Glomerular visceral epithelial cell (primary cell): ENCODE data around the gene COLQ.

Source experiments
- DNase-seq: peaks from one replicate; pipeline ENCODE4 v3.0.0-alpha.2; 2016; ENCODE audit errors: extremely low spot score

The COLQ gene

GRCh38 chr3:15454965-15455364, 66.5 kb downstream of the COLQ start:
- DNase-seq, result no peak

GRCh38 chr3:15453991-15454625, 67.4 kb downstream of the COLQ start:
- no peak for DNase-seq

DNA sequence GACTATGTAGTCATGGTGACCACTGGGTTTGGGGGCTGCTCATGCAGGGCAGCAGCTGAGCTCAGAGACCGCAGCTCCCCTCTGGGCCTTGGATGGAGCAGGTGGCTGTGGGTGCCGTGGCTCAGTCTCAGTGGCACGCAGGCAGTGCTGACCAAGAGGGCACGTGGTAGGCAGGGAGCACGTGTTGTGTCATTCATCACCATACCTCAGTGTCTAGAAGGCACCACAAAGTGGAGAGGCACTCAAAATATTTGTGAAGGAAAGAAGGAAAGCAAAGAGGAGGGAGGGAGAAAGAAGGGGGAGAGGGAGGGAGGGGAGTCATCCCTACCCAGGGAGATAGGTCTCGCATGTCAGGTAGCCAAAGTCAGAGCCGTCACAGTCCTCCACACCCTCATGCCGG, 68.0 kb downstream of the COLQ start:
- DNase-seq, result no peak

GRCh38 chr3:15452961-15453360, 68.5 kb downstream of the COLQ start:
- no peak for DNase-seq

GRCh38 chr3:15452156-15452555, 69.3 kb downstream of the COLQ start:
- no peak for DNase-seq

DNA sequence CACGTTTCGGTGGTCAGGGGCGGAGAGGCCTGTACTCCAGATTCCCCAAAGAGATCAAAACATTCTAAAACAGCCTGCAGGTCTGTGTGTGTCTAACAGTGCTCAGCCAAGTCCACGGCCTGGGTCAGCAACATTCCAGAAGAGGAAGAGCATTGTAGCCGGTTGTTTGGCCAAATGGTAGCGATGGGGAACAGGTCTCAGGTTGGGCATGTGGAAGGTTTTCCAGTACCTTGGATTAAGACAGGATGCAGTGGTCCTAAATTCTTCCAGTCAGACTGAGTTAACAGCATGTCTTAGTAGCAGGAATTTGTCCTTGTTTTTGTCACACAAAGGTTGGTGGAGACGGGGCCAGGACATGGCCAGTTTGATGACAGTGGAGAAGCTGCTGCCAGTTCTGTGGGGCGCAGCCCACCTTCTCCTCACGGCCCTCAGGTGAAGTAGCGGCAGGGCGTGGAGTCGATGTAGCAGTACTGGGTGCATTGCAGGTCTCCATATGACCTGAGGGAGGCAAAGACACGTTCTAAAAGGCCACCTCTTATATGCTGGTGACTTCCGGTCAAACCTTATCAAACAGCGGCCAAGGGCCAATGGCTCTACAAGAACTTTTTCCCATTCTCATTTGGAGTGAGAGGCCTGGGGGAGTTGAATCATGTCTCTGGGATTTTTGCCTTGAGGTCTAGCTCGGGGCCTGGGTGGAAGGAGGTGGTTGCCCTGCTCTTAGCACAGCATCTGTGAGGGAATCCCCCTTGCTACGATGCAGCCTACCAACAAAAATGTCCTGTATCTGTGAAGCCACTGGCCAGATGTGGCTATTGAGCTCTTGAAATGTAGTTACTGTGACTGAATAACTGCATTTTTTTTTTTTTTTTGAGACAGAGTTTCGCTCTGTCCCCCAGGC, 70.0 kb downstream of the COLQ start:
- DNase-seq, result no peak

DNA sequence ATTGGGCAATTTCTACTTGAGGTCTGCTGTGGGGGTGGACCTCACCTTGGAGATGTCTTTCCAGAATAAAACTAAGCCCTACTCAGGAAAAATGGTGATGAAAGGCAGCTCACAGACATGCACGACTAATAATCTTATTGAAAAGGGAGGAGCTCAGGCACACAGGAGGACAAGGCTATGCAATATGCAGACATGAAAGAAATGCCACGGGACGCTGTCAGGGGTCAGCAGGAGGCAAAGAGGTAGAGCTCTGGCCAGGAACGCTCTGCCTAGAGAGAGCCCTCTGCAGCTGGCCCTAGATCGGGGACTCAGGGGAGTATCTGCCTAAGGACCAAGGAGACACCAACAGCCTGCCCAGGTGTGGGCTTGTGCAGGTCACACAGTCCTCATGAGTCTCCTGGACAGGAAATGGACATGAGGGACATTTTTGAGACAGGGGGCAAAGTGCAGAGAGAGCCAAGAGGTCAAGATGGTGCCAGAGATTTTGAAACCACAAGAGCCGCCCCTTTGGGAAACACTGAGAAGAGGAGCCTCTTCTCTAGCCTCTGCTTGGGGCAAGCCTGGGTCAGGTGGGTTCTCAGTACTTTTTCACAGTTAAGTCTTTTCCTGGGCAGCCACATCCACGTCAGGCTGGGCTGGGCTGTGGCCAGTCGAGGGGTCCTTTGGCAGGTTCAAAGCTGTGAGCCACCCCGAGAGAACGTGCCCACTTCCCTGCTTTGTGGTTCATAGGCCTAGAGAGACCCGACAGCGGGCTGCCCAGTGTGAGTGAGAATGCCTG, 70.9 kb downstream of the COLQ start:
- DNase-seq, result no peak

- DNase-seq, result no peak
These were observed 71.8 kb downstream of the COLQ start for GRCh38 chr3:15449489-15450224.

- no peak for DNase-seq
These were observed 77.5 kb downstream of the COLQ start for GRCh38 chr3:15443826-15444524.

DNA sequence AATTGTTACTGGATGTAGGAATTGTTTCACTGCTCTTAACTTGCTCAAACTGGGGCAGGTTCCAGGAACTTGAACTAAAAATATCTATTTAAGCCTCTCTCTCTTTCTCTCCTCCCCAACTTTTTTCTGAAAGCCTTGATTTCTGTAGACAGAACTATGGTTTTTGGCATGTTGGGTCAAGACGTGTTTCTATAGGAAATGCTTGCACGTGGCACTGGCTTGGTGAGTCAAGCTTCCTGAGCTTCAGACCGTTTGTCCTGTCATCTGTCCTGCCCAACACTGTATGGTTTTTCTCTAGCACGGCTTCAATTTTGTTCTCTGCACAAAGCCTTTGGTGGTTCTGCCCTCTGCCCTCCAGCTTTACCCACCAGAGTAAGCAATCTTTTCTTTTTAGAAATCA, 80.6 kb downstream of the COLQ start:
- DNase-seq, result no peak

- DNase-seq, result peak; percentile 20
These were observed 82.0 kb downstream of the COLQ start for GRCh38 chr3:15439476-15439875.

DNA sequence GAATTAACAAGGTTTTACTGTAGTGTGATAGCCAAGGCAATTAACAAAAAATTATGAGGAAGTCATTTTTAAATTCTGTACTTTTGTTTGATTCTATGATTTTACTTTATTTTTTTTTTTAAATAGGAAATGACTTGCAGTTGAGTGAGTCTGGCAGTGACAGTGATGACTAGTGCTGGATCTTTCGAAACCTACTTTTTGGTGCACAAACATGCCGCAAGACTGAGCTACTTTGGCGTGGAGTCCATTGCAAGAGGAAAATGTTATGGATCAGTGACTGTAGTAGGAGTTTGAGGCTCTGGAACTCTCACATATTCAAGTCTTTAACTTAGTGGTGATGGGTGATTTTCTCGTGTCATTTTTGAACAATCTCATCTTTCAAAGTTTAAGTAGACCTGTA, 82.5 kb downstream of the COLQ start:
- DNase-seq, result no peak

DNA sequence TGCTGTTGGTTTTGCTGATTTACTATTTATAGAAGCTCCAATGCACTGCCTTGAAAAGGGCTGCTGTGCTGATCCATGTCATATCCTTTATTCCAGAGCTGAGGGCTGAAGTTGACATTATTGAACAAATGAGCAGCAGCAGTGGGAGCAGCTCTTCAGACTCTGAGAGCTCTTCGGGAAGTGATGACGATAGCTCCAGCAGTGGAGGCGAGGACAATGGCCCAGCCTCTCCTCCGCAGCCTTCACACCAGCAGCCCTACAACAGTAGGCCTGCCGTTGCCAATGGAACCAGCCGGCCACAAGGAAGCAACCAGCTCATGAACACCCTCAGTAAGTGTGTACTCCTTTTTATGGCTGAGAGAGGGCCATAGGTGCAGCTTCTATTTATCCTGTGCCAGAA, 85.3 kb downstream of the COLQ start:
- DNase-seq, result no peak

DNA sequence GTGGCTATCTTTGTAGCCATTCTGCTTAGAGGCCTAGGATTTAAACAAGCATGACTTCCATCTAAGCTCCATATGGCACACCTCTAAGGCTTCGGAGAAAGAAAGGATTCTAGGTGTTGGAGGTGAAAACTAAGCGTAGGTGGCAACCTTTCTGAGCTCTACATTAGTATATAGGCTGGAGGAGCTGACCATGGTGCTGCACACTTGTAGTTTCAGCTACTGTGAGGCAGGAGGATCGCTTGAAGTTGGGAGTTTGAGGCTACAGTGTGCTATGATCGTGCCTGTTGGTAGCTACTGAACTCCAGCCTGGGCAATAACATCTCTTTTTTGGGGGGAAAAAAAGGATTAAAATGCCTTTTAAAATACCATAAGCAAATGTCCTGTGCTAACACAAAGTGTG, 86.8 kb downstream of the COLQ start:
- no peak for DNase-seq

DNA sequence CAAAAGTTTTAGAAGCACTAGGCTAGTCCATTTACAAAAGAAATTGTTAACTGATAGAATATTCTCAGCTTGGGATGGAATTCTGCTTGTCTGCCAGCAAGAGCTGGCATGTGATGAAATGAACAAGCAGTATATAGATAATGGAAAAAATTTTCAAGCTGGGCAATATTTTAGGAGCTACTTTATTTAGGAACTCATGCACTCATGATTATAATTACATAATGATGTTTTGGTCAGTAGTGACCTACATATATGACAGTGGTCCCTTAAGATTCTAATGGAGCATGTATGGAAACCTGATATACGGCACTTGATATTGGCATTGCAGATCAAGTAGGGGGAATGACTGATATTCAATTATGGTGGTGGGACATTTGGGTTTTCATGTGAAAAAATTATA, 88.0 kb downstream of the COLQ start:
- no peak for DNase-seq

DNA sequence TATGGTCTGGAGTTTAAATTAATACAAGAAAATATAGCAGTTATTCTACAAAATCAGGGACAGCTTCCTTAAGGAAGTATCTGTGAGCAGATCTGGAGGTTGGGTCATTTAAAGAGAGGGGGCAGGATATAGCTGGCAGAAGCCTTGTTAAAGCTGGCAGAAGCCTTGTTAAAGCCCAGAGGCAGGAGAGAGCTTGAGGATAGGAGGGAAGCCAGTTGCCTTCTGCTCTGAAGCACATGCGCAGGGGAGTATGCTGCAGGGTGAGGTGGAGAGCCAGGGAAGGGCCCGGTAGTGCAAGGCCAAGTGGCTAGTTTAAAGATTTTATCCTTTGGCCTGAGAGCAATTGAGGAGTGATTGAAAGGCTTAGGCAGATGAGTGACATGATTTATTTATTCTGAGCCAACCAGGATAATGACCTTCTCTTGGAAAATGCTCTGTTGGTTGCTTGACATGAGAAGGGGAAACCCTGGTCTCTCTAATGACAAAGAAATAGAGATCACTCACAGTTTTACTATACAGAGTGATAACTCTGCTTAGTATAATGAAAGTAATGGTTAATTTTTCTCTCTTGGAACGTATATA, 90.2 kb downstream of the COLQ start:
- no peak for DNase-seq

GRCh38 chr3:15430624-15431023, 90.9 kb downstream of the COLQ start:
- no peak for DNase-seq

- no peak for DNase-seq
These were observed 92.4 kb downstream of the COLQ start for GRCh38 chr3:15429080-15429479.

DNA sequence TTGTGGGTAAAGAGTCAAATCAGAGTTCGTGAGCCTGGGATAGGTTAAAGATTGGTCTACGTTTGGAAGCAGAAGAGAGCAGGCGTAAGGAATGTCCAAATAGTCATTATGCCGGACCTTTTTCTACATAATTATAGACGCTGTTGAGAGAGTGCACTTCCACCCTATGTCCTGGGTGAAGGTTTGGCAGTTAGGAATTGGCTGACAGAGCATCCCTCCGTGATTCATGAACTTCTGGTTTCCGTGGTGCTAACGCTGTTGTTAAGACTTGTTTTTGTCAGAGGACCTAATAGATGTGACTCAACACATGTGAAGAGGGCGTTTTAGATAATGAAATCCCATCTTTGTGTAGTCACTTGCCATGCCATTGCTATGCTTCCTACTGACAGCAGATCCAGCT, 93.0 kb downstream of the COLQ start:
- peak; percentile 50 for DNase-seq

GRCh38 chr3:15427981-15428380, 93.5 kb downstream of the COLQ start:
- no peak for DNase-seq
